IMR-90 (cell line): ENCODE data around the gene ARNT2.

Experiments
- CEBPB ChIP-seq: IDR thresholded peaks from 2 replicates; pipeline ENCODE4 v1.6.1; 2012; ENCODE audit warnings: low read depth, low read length, improper control_type of control experiment
- CHD1 ChIP-seq: IDR thresholded peaks from 2 replicates; pipeline ENCODE4 v1.6.1; 2012; ENCODE audit warnings: low read depth, low read length, improper control_type of control experiment
- FOS ChIP-seq: fragments of 150-350 bp; IDR thresholded peaks from 2 replicates; pipeline ENCODE4 v1.6.1; 2016; ENCODE audit warnings: low read depth, low read length
- MAFK ChIP-seq: IDR thresholded peaks from 2 replicates; pipeline ENCODE4 v1.6.1; 2012; ENCODE audit warnings: low read depth, low read length, improper control_type of control experiment
- MAZ ChIP-seq: IDR thresholded peaks from 2 replicates; pipeline ENCODE4 v1.6.1; 2012; ENCODE audit warnings: low read depth, mild to moderate bottlenecking, low read length, improper control_type of control experiment, moderate library complexity, borderline replicate concordance
- MXI1 ChIP-seq: IDR thresholded peaks from 2 replicates; pipeline ENCODE4 v1.6.1; 2012; ENCODE audit warnings: low read depth, mild to moderate bottlenecking, low read length, moderate library complexity, borderline replicate concordance
- POLR2A ChIP-seq: IDR thresholded peaks from 2 replicates; pipeline ENCODE4 v1.6.1; 2012; ENCODE audit warnings: mild to moderate bottlenecking, low read depth, low read length
- RAD21 ChIP-seq: IDR thresholded peaks from 2 replicates; pipeline ENCODE4 v1.6.1; 2012; ENCODE audit warnings: low read length, improper control_type of control experiment
- RCOR1 ChIP-seq: IDR thresholded peaks from 2 replicates; pipeline ENCODE4 v1.6.1; 2012; ENCODE audit warnings: mild to moderate bottlenecking, low read length, improper control_type of control experiment; ENCODE audit not compliant: insufficient replicate concordance
- RFX5 ChIP-seq: IDR thresholded peaks from 2 replicates; pipeline ENCODE4 v1.8.0; 2012; ENCODE audit warnings: low read depth, mild to moderate bottlenecking, low read length, moderate library complexity
- SMC3 ChIP-seq: fragments of 150-350 bp; IDR thresholded peaks from 2 replicates; pipeline ENCODE4 v1.6.1; 2016; ENCODE audit warnings: low read depth, mild to moderate bottlenecking, antibody characterized with exemption, low read length, moderate library complexity
- TF ChIP-seq, protein P1 (sequence below): conservative IDR thresholded peaks from 2 replicates; pipeline ENCODE4 v1.5.1; 2012; ENCODE audit warnings: mild to moderate bottlenecking, low read depth, low read length, improper control_type of control experiment
- TF ChIP-seq, protein P2 (sequence below): fragments of 150-350 bp; IDR thresholded peaks from 2 replicates; pipeline ENCODE4 v1.6.1; 2017; ENCODE audit warnings: mild to moderate bottlenecking, antibody characterized with exemption, low read length, low read depth

- TF ChIP-seq, protein P1, sequence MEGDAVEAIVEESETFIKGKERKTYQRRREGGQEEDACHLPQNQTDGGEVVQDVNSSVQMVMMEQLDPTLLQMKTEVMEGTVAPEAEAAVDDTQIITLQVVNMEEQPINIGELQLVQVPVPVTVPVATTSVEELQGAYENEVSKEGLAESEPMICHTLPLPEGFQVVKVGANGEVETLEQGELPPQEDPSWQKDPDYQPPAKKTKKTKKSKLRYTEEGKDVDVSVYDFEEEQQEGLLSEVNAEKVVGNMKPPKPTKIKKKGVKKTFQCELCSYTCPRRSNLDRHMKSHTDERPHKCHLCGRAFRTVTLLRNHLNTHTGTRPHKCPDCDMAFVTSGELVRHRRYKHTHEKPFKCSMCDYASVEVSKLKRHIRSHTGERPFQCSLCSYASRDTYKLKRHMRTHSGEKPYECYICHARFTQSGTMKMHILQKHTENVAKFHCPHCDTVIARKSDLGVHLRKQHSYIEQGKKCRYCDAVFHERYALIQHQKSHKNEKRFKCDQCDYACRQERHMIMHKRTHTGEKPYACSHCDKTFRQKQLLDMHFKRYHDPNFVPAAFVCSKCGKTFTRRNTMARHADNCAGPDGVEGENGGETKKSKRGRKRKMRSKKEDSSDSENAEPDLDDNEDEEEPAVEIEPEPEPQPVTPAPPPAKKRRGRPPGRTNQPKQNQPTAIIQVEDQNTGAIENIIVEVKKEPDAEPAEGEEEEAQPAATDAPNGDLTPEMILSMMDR = no peak
- TF ChIP-seq POLR2A (no peak), FOS (no peak), SMC3 (no peak), RCOR1 (no peak), MAZ (no peak), MAFK (no peak), RFX5 (no peak), CHD1 (no peak), MXI1 (no peak), RAD21 (no peak), CEBPB (no peak)
- TF ChIP-seq, protein P2, sequence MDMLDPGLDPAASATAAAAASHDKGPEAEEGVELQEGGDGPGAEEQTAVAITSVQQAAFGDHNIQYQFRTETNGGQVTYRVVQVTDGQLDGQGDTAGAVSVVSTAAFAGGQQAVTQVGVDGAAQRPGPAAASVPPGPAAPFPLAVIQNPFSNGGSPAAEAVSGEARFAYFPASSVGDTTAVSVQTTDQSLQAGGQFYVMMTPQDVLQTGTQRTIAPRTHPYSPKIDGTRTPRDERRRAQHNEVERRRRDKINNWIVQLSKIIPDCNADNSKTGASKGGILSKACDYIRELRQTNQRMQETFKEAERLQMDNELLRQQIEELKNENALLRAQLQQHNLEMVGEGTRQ = no peak
These were observed 182.0 kb downstream of the ARNT2 start for GRCh38 chr15:80586161-80586560.
